ENCODE measurements around the gene CCR9. TPM values are rescaled to one million over a fixed set of nuclear protein-coding genes. Genes with fewer than 3 reads are reported as not detected.

CCR9 gene
- total RNA-seq, 2 experiments from 2014 or later = not detected

- H3K4me3 Mint-ChIP-seq = no peak overlapping the region
- DNase-seq = peak; percentile 68
- no peaks in the 10 kb centered on the region for H3K9me3 Mint-ChIP-seq
- H3K27ac Mint-ChIP-seq = no peak overlapping the region
- H3K36me3 Mint-ChIP-seq = peaks cover 27% of the 10 kb centered on the region
- H3K27me3 Mint-ChIP-seq = no peaks in the 10 kb centered on the region
- peaks cover 3% of the 10 kb centered on the region for H3K4me1 Mint-ChIP-seq
Observed at GRCh38 chr3:45929042-45929679, 42.8 kb downstream of the CCR9 start.

GRCh38 chr3:45931496-45931895 is 45.2 kb downstream of the CCR9 start:
- Mint-ChIP-seq H3K27ac (no peak overlapping the region), H3K9me3 (no peaks in the 10 kb centered on the region), H3K36me3 (peaks cover 28% of the 10 kb centered on the region), H3K27me3 (no peaks in the 10 kb centered on the region), H3K4me3 (no peak overlapping the region), H3K4me1 (peaks cover 3% of the 10 kb centered on the region)
- DNase-seq = no peak

GRCh38 chr3:45932112-45932511 is 45.8 kb downstream of the CCR9 start:
- Mint-ChIP-seq H3K27ac (no peak overlapping the region), H3K4me1 (peaks cover 3% of the 10 kb centered on the region), H3K27me3 (no peaks in the 10 kb centered on the region), H3K9me3 (no peaks in the 10 kb centered on the region), H3K36me3 (peaks cover 28% of the 10 kb centered on the region), H3K4me3 (no peak overlapping the region)
- no peak for DNase-seq

- peaks cover 3% of the 10 kb centered on the region for H3K4me1 Mint-ChIP-seq
- no peak for DNase-seq
- no peaks in the 10 kb centered on the region for H3K9me3 Mint-ChIP-seq
- peaks cover 25% of the 10 kb centered on the region for H3K36me3 Mint-ChIP-seq
- no peak overlapping the region for H3K4me3 Mint-ChIP-seq
- no peak overlapping the region for H3K27ac Mint-ChIP-seq
- no peaks in the 10 kb centered on the region for H3K27me3 Mint-ChIP-seq
Observed at GRCh38 chr3:45933591-45933990, 47.2 kb downstream of the CCR9 start.

- H3K27ac Mint-ChIP-seq = no peak overlapping the region
- H3K4me1 Mint-ChIP-seq = peaks cover 14% of the 10 kb centered on the region
- peaks cover 27% of the 10 kb centered on the region for H3K36me3 Mint-ChIP-seq
- no peak overlapping the region for H3K4me3 Mint-ChIP-seq
- peaks cover 4% of the 10 kb centered on the region for H3K9me3 Mint-ChIP-seq
- no peak for DNase-seq
- H3K27me3 Mint-ChIP-seq = no peaks in the 10 kb centered on the region
Observed at GRCh38 chr3:45936261-45936660, 49.9 kb downstream of the CCR9 start.

- Mint-ChIP-seq H3K27me3 (no peaks in the 10 kb centered on the region), H3K4me3 (no peak overlapping the region), H3K9me3 (peaks cover 4% of the 10 kb centered on the region), H3K4me1 (peaks cover 22% of the 10 kb centered on the region), H3K36me3 (peaks cover 33% of the 10 kb centered on the region), H3K27ac (no peak overlapping the region)
- no peak for DNase-seq
Observed at GRCh38 chr3:45937206-45938042, 51.1 kb downstream of the CCR9 start.

- Mint-ChIP-seq H3K36me3 (peaks cover 34% of the 10 kb centered on the region), H3K27me3 (no peaks in the 10 kb centered on the region), H3K27ac (no peak overlapping the region), H3K4me1 (peaks cover 28% of the 10 kb centered on the region), H3K4me3 (no peak overlapping the region), H3K9me3 (peaks cover 4% of the 10 kb centered on the region)
- no peak for DNase-seq
Observed at GRCh38 chr3:45938043-45938435, 51.7 kb downstream of the CCR9 start.

- H3K4me1 Mint-ChIP-seq = peaks cover 37% of the 10 kb centered on the region
- H3K27me3 Mint-ChIP-seq = no peaks in the 10 kb centered on the region
- H3K36me3 Mint-ChIP-seq = peaks cover 35% of the 10 kb centered on the region
- peaks cover 4% of the 10 kb centered on the region for H3K9me3 Mint-ChIP-seq
- DNase-seq = peak; percentile 78
- peak overlapping the region; percentile 0 for H3K27ac Mint-ChIP-seq
- H3K4me3 Mint-ChIP-seq = no peak overlapping the region
Observed at GRCh38 chr3:45938864-45939263, 52.5 kb downstream of the CCR9 start.

- H3K4me3 Mint-ChIP-seq = no peak overlapping the region
- H3K4me1 Mint-ChIP-seq = peaks cover 38% of the 10 kb centered on the region
- H3K9me3 Mint-ChIP-seq = peaks cover 4% of the 10 kb centered on the region
- H3K36me3 Mint-ChIP-seq = peaks cover 31% of the 10 kb centered on the region
- DNase-seq = peak; percentile 22
- peak overlapping the region; percentile 0 for H3K27ac Mint-ChIP-seq
- no peaks in the 10 kb centered on the region for H3K27me3 Mint-ChIP-seq
Observed at GRCh38 chr3:45939341-45939771, 53.0 kb downstream of the CCR9 start.

- Mint-ChIP-seq H3K36me3 (peaks cover 29% of the 10 kb centered on the region), H3K9me3 (peaks cover 4% of the 10 kb centered on the region), H3K4me1 (peaks cover 46% of the 10 kb centered on the region), H3K27me3 (no peaks in the 10 kb centered on the region), H3K4me3 (no peak overlapping the region), H3K27ac (no peak overlapping the region)
- no peak for DNase-seq
Observed at GRCh38 chr3:45940004-45940780, 53.8 kb downstream of the CCR9 start.

GRCh38 chr3:45940781-45941365 is 54.5 kb downstream of the CCR9 start:
- Mint-ChIP-seq H3K9me3 (peaks cover 4% of the 10 kb centered on the region), H3K27me3 (no peaks in the 10 kb centered on the region), H3K4me1 (peaks cover 47% of the 10 kb centered on the region)

GRCh38 chr3:45942051-45942825 is 55.9 kb downstream of the CCR9 start:
- Mint-ChIP-seq H3K4me3 (no peak overlapping the region), H3K4me1 (peaks cover 51% of the 10 kb centered on the region), H3K27me3 (no peaks in the 10 kb centered on the region), H3K36me3 (peaks cover 40% of the 10 kb centered on the region), H3K27ac (no peak overlapping the region), H3K9me3 (peaks cover 4% of the 10 kb centered on the region)
- no peak for DNase-seq

More at GRCh38 chr3:45940781-45941365, 54.5 kb downstream of the CCR9 start:
- H3K27ac Mint-ChIP-seq = no peak overlapping the region
- DNase-seq = no peak
- no peak overlapping the region for H3K4me3 Mint-ChIP-seq
- peaks cover 29% of the 10 kb centered on the region for H3K36me3 Mint-ChIP-seq

- Mint-ChIP-seq H3K9me3 (peaks cover 4% of the 10 kb centered on the region), H3K4me1 (peaks cover 54% of the 10 kb centered on the region), H3K4me3 (no peak within 1 kb of the TSS), H3K27ac (peak within 1 kb of the TSS; percentile 61), H3K36me3 (peaks cover 50% of the 10 kb centered on the region), H3K27me3 (no peaks in the 10 kb centered on the region)
- DNase-seq = peak; percentile 61
Observed at GRCh38 chr3:45943207-45943846, 57.0 kb downstream of the CCR9 start, which contains the start of gene CXCR6. CXCR6 (plus strand) TSS chr3:45943464; CDS start chr3:45946482, 3,018 bp downstream.
